B cell (primary cell): ENCODE results near the gene MCEMP1.

Experiments used
- CTCF ChIP-seq: fragments of 200-600 bp; IDR thresholded peaks from one replicate; pipeline ENCODE4 v1.8.0; 2022; ENCODE audit warnings: antibody characterized with exemption, mild to moderate bottlenecking
- EZH2 ChIP-seq: IDR thresholded peaks from 2 replicates; pipeline ENCODE4 v1.6.1; 2012; ENCODE audit warnings: borderline replicate concordance, low read depth, mild to moderate bottlenecking, moderate library complexity, low read length; ENCODE audit not compliant: insufficient read depth, poor library complexity, severe bottlenecking

- no peak for TF ChIP-seq CTCF
- no peak for TF ChIP-seq EZH2
These were observed 45.4 kb downstream of the MCEMP1 start for GRCh38 chr19:7722231-7722651.
